HT1080 (cell line): Measurements from ENCODE around the gene CFAP47. TPM values are rescaled to one million over a fixed set of nuclear protein-coding genes. Genes with fewer than 3 reads are reported as not detected.

ENCODE experiments used
- DNase-seq: peaks from one replicate; pipeline ENCODE4 v3.0.0-alpha.2; 2015; ENCODE audit warnings: low read depth
- small RNA-seq: library from RNA; depleted of rRNA; stranded (forward); fragments of <200 nt; gene quantifications from one replicate; pipeline ENCODE3, GENCODE V24; 2014
- total RNA-seq: library from RNA; depleted of rRNA; stranded (reverse); fragments of >200 nt; shearing (Covaris generic); gene quantifications from 2 replicates; pipeline ENCODE4 v1.2.3, GENCODE V29; 2014; rRNA removed

The CFAP47 gene
- total RNA-seq, 1 experiment from 2014 or later: 0.10 TPM

DNA sequence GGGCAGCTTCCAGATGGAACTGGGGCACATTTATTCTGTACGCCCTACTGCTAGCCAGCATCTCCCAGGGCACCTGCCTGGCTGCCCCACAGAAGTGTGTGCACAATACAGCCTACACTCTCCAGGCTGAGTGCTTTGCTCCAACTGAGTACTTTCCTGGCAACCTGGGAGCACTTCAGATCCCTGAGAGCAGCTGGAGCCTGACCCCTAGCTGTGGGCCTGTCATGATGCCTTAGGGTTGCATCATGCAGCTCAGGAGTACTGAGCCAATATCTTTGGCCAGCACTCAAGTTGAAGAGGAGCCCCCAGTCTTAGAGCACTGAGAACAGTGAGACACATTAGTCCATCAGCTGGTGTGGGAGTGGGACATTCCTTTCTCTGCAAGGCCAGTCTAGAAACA lies 321.9 kb downstream of the CFAP47 start:
- no peak for DNase-seq

DNA sequence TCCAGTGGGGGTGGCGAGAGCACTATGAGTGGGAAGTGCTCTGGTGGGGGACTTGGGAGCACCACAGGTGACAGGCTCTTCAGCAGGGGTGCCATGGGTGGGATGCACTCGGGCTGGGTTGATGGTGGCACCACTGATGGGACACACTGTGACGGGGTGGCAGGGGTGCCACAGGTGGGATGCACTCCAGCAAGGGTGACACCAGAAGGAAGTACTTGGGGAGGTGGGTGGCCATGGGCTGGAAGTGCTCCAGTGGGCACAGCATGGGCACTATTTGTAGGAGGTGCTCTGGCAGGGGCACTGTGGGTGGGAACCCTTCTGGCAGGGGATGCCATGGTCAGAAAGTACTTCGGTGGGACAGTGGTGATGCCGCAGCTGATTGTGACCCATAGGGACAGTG lies 346.6 kb downstream of the CFAP47 start:
- no peak for DNase-seq

DNA sequence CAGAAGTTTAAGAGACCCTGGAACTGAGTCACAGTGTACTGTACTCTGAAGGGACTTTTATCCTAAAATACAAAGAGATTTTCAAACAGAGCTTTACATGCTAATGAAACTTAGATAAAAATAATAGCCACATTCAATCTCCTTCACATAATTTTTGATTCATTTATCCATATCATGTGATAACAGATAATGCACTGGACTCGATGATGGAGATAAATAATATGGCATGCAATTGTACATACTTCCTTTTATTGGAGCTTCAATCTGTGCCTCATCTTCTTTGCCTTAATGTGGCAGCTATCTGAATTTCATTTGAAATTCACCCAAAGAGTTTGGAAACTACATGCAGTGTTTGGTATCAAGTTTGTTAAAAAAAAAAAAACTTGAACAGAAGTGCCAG lies 390.6 kb downstream of the CFAP47 start:
- DNase-seq: no peak

DNA sequence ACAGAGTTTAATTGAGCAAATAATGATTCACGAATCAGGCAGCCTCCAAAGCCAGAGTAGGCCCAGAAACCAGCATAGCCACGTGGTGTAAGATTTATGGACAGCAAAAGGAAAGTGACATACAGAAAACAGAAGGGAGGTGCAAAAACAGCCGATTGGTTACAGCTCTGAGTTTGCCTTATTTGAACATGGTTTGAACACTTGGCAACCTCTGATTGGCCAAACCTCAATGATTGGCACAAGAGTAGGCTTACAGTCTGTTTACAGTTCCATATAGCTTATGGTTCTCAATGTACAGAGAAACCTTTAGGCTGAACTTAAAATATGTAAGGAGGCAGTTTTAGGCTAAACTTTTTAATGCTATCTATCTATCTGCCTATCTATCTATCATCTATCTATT lies 394.8 kb downstream of the CFAP47 start:
- no peak for DNase-seq

DNA sequence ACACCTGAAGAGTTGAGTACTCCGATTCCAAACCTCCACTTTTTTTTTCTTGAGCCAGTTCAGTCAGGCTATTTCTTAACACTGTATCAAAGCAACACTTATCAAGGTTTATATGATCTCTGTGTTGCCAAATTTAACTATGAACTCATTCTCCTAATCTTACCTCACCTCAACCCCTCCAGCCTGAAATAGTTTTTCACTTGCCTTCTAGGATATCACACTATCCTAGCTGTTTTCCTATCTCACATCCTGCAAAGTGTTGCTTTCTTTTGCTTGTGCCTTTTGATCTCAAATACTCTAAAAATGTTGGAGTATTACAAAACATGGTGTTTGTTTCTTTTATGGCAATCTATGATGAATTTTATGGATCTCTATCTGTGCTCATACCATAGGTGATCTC lies 415.0 kb downstream of the CFAP47 start:
- DNase-seq: no peak

DNA sequence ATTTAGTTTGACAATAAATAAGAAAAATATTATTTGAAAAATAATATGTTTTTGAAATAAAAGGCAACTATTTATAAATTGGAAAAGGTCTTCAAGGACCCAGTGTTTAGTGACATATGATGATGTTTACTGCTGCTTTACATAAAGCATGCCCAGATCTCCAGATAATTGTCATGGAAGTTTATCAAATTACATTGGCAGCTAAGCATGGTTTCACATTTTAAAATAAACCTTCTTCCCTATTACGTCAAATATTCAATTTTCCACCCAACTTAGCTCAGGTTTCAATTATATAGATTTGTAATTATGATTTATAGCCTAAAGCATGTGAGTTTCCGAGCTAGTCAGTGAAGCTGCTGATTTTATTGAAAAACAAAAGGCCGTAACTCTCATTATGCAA lies 417.2 kb downstream of the CFAP47 start:
- DNase-seq: no peak

DNA sequence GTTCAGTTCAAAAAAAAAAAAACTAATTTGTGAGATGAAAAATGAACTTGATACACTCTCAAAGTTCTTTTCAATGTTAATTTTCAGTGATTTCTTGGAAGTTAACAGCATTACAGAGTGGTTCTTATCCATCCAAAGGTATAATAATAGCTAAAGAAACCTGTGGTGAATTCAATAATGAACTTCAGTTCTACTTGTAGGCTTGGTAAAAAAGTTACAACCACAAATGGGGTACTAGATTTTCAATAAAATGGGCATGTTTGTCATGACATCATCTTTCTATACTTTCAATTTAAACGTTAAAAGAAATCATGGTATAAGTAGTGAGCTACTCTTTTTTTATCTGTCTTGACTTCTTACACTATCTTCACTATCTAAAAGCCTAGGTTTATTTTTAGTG lies 424.8 kb downstream of the CFAP47 start:
- DNase-seq: no peak

DNA sequence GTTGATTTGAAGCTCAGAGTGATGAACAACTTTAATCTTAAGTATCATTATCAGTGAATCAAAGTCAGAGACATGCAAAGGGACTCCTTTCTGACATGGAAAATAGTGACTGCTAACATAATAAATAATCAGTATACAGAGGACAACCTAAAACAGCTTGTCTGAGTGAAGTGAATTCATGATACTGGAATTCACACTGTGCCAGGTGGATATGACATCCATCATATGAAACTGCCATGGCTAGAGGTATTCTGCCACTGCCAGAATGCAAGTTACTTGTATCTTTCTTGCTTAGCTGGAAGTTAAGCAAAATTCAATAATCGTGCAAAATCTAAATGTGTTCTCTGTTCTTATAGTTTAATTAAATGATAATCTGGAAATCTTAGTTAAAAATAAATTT lies 429.0 kb downstream of the CFAP47 start:
- DNase-seq: no peak

DNA sequence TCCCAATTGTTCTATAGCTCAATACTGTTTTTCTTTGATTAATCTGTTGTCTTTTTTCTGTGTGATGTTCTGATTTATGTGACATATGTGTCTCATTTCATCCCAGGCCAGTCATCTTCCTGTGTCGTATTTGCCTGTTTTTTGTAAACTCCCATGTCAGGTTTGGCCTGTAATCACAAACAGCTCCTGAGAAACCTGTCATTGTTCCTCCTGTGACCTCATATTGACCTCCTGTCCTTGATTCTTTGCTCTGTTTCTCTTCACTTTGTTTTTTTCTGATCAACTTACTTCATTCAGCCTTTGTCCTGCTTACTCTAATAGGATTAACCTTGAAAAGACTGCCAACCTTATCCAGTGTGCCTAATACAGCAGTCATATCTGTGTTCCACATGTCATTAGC lies 438.3 kb downstream of the CFAP47 start:
- no peak for DNase-seq

DNA sequence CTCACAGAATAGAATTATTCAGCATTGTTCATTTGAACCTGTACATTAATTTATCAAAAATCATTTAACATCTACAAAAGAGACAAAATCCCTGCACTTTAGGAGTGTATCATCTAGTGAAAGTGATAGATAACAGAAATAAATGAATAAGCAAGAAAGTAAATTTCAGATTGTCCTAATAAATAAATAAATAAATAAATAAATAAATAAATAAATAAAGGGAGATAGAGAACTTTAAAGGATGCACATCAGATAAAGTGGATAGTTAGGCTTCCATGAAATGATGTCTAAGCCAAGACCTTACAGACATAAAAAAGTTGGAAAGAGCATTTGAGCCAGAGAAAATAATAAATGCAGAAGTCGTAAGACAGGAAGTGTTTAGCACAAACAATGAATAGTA lies 444.7 kb downstream of the CFAP47 start:
- no peak for DNase-seq

DNA sequence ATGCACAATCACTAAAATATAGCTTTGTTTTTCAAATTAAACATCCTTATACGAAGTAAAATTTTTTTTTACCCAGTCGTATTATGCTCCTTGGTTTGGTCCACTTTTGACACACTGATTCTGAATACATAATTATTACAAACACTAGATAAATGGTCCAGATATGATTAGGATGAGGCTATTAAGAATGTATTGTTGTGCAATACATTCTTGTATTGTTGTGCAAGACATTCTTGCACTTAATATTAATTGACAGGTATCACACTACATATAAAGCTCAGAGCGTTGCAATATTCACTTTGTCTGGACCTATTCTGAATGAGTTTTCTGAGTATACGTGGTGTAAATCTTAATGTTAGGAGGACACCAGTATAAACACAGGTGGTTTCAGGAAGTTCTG lies 464.0 kb downstream of the CFAP47 start:
- DNase-seq: no peak

DNA sequence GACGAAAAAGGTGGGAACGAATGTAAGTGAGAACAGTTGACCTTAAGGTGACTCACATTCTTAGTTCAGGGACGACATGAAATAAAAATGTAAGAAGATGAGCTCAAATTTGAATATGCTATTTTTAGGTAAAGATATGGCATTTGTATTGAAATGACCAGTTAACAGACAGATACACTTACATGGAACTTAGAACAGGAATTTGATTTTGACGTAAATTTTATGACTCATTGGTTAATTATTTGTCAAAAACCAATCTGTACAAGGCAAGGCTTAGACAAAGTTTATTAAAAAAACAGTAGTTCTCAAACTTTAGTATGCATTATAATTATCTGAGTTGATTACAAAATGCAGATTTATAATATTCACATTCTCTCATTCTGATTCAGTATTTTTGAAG lies 469.4 kb downstream of the CFAP47 start:
- DNase-seq: peak; percentile 19

DNA sequence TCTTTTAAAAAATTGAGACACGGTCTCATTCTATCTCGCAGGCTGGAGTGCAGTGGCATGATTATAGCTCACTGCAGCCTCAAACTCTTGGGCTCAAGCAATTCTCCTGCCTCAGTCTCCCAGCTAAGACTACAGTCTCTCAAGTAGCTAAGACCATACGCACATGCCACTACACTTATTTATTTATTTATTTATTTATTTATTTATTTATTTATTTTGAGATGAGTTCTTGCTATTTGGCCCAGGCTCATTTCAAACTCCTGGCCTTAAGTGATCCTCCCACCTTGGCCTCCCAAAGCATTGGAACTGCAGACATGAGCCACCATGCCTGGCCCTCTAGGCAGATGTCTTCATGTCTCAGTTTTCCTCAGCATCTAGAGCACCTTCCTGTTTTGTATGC lies 482.2 kb downstream of the CFAP47 start:
- no peak for DNase-seq

DNA sequence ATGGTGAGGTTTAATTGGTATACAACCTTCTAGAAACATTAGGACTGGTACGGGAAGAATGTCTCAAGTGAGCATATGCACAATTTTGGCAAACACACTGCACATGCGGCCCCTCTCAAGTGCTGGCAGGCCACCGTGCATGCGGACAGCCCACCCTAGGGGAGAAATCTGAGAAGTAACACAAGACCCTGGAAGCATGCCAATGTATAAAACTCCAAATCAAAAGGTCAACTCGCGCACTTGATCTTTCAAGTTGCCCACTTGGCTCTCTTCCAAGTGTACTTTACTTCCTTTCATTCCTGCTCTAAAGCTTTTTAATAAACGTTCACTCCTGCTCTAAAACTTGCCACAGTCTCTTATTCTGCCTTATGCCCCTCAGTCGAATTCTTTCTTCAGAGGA lies 488.3 kb downstream of the CFAP47 start:
- no peak for DNase-seq

DNA sequence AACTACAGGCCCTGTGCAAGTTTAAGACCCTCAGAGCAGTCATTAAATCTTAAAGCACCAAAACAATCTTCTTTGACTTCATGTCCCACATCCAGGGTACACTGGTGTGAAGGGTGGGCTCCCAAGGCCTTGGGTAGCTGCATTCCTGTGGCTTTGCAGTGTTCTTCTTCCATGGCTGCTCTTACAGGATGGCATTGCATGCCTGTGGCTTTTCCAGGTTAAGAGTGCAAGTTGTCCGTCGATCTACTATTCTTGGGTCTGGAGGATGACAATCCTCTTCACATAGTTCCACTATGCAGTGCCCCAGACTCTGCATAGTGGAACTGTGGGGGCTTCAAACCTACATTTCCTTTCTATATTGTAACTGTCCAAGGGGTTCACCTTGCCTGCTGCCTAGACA lies 494.5 kb downstream of the CFAP47 start:
- DNase-seq: peak; percentile 43

DNA sequence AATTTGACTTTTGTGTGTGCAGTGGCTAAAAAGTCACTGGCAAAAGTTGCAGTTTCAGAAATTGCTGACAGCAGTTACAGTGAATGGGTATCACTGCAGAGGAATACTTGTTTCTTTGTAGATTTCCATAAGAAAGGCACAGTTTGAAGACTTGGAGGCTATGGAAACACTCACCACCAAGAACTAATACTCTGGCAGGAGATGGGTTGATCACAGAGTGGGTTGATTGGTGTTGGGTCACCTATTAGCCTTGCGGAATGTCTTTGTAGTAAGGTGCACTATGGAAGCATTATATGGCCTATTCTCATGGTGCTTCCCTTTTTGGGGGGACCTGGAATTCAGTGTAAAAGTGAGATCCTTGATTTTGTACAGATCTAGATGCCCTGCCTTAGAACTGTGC lies 502.8 kb downstream of the CFAP47 start:
- no peak for DNase-seq

DNA sequence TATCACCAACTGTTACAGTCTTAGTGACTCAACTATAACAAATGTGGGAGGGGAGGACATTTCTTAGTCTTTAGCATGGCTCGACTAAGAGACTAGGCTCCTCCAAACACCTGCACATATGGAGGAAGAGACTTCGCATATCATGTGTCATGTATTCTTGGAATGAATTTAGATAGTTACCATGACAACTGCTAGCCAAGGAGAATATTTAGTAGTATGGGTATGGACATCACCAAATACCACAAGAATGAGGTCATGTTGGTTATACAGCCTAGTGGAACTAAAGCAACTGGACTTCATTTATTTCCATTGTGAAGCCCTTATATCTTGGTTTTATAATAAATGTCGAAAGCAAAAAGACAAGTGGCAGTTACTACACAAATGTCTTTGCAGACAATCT lies 512.3 kb downstream of the CFAP47 start:
- DNase-seq: peak; percentile 88

DNA sequence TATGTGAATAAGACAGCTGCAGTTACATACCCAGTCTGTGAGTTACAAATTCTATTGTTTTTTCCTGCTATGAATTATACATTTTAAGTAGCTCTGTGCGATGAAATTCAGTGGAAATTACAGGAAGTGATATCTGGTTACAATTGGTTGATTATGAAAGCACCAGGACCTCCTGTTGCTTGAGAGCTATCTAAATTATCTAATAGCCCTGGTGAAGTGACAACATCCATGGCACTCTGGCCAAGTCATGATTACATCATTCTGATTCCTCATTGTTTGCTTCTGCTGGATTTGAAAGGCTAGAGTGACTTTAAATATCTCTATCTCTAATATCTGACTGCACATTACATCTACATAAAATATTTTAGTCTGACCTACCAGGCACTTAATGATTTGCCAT lies 515.0 kb downstream of the CFAP47 start:
- DNase-seq: peak; percentile 18

Small RNAs within 50 kb of the gene (small RNA-seq; reads per million reads assigned to genes)
- gene RNU6-641P: not detected

Other genes starting within 250 kb of the CFAP47 start
- not detected in 2 replicates for gene MAGEB16, start 121.4 kb upstream of the CFAP47 start, total RNA-seq